GM18951 (cell line): Measurements from ENCODE around the gene RAE1.

Experiments
- POLR2A ChIP-seq: IDR thresholded peaks from 4 replicates; pipeline ENCODE4 v1.6.1; 2011; ENCODE audit warnings: mild to moderate bottlenecking; ENCODE audit not compliant: insufficient read length, insufficient read depth; ENCODE audit errors: extremely low read depth
- in situ Hi-C: fragments of 300-500 bp; cut with MboI; formaldehyde crosslinking; loops from one replicate; pipeline ENCODE4 v1.12.0; 2022; ENCODE audit warnings: low sequenced_read_pairs, mixed read lengths, inconsistent platforms; ENCODE audit not compliant: unreplicated experiment

Gene RAE1

DNA sequence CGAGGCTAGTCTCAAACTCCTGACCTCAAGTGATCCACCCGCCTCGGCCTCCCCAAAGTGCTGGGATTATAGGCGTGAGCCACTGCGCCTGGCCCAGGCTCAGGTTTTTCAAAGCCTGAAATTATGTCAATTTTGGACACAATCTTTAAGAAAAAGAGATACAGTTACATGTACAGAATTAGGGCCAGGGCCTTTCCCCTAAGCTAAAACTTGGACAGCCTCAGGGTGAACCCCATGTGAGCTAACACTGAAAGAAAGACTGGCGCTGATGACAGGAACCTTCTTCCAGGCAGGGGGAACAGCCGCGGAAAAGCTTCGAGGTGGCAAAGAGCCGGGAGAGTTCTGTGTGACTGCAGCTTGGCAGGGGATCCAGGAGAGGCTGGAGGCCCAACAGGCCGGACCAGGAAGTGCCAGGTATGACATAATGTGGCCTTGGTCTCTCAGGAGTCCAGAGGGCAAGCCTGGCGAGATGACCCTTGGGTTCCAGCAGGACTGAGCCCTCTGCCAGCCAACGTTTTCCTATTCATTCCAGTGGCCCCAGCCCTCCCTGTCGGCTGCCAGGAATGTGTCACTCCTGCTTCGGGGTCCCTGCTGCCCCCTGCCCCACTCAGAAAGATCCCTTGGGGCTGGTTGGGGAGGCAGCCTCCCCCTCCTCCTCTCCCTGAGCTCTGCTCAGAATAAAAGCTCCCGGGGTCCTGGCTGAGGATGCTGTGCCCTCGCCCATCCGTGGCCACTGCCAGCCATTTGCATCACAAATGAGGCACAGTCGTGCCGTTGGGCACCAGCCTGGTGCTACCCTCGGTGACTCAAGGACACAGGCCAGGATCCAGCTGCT is 77.5 kb downstream of the RAE1 start:
- no peak for TF ChIP-seq POLR2A
- in situ Hi-C loops, result no loop called here
